HG03469 (cell line): ENCODE measurements around the gene AGAP1.
"Not testable (repeated sequence)": the region's sequence is repeated elsewhere in the genome, so short reads cannot be mapped to it uniquely, and the experiment has no call there.

ENCODE experiments used
- ATAC-seq: cut with Tn5 transposase; IDR thresholded peaks from one replicate; pipeline ENCODE4 v1.9.1; 2021; ENCODE audit warnings: mild to moderate bottlenecking, moderate library complexity, moderate number of reproducible peaks; ENCODE audit not compliant: unreplicated experiment

The AGAP1 gene

GRCh38 chr2:236073246-236073645 is 579.4 kb downstream of the AGAP1 start:
- ATAC-seq, result no peak

- ATAC-seq, result no peak
These were observed 580.2 kb downstream of the AGAP1 start for GRCh38 chr2:236073867-236074655.

- ATAC-seq, result no peak
These were observed 582.0 kb downstream of the AGAP1 start for GRCh38 chr2:236075802-236076201.

GRCh38 chr2:236078297-236079255 is 584.7 kb downstream of the AGAP1 start:
- no peak for ATAC-seq

GRCh38 chr2:236080412-236080811 is 586.6 kb downstream of the AGAP1 start:
- no peak for ATAC-seq

GRCh38 chr2:236081171-236081570 is 587.3 kb downstream of the AGAP1 start:
- no peak for ATAC-seq

GRCh38 chr2:236082061-236082460 is 588.2 kb downstream of the AGAP1 start:
- no peak for ATAC-seq

GRCh38 chr2:236083934-236084333 is 590.1 kb downstream of the AGAP1 start:
- ATAC-seq, result no peak

GRCh38 chr2:236085211-236085610 is 591.4 kb downstream of the AGAP1 start:
- ATAC-seq, result no peak

GRCh38 chr2:236085647-236086046 is 591.8 kb downstream of the AGAP1 start:
- no peak for ATAC-seq

GRCh38 chr2:236086403-236086970 is 592.6 kb downstream of the AGAP1 start:
- ATAC-seq, result no peak

GRCh38 chr2:236086971-236087465 is 593.2 kb downstream of the AGAP1 start:
- ATAC-seq, result no peak

- no peak for ATAC-seq
These were observed 594.7 kb downstream of the AGAP1 start for GRCh38 chr2:236088368-236089057.

- no peak for ATAC-seq
These were observed 595.6 kb downstream of the AGAP1 start for GRCh38 chr2:236089271-236090026.

- ATAC-seq, result no peak
These were observed 596.2 kb downstream of the AGAP1 start for GRCh38 chr2:236090027-236090382.

- ATAC-seq, result not testable (repeated sequence)
These were observed 597.0 kb downstream of the AGAP1 start for GRCh38 chr2:236090826-236091225.

- no peak for ATAC-seq
These were observed 598.9 kb downstream of the AGAP1 start for GRCh38 chr2:236092714-236093113.

GRCh38 chr2:236093134-236093533 is 599.3 kb downstream of the AGAP1 start:
- no peak for ATAC-seq

- ATAC-seq, result no peak
These were observed 601.7 kb downstream of the AGAP1 start for GRCh38 chr2:236095504-236095903.
